T-helper 1 cell treated with Interleukin-12 subunit alpha and Interleukin-12 subunit beta and Interleukin-4 antibody, amounts not matched to agents 30 μg/mL and 1 μg/mL, for 36 hours (primary cell): Measurements from ENCODE around the gene TSC2.
"Not testable (repeated sequence)": the region's sequence is repeated elsewhere in the genome, so short reads cannot be mapped to it uniquely, and the experiment has no call there.

Experiments used
- H3K27ac Mint-ChIP-seq: one replicate; pipeline ENCODE4 v1.8.0; 2021; ENCODE audit warnings: mild to moderate bottlenecking, mixed read lengths
- H3K27me3 Mint-ChIP-seq: one replicate; pipeline ENCODE4 v1.8.0; 2021; ENCODE audit warnings: low read depth, mixed read lengths
- H3K36me3 Mint-ChIP-seq: one replicate; pipeline ENCODE4 v1.8.0; 2021; ENCODE audit warnings: low read depth, mixed read lengths
- H3K4me1 Mint-ChIP-seq: one replicate; pipeline ENCODE4 v1.8.0; 2021; ENCODE audit warnings: low read depth, mixed read lengths
- H3K4me3 Mint-ChIP-seq: one replicate; pipeline ENCODE4 v1.8.0; 2021; ENCODE audit warnings: mild to moderate bottlenecking, moderate library complexity, mixed read lengths
- H3K9me3 Mint-ChIP-seq: one replicate; pipeline ENCODE4 v1.8.0; 2021; ENCODE audit warnings: mixed read lengths

TSC2 gene

DNA sequence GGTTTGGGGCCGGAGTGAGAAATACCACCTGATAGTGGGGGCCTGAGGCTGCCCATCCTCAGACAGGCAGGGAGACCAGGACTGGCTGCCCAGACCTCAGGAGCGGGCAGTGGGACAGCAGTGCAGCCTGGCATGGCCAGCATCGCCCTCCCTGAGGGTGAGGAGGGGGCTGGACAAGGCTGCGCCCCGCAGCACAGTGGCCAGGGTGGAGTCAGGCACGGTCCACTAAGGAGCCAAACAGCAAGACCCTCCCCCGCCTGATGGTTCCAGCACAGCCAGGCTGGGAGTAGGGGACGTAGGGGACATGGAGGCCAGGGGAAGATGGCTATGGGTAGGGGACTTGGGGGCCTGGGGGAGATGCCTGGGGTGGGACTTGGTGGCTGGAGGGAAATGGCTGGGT is 41.5 kb upstream of the TSC2 start:
- Mint-ChIP-seq H3K36me3 (peaks cover 14% of the 10 kb centered on the region), H3K27me3 (no peaks in the 10 kb centered on the region), H3K4me1 (peaks cover 26% of the 10 kb centered on the region), H3K9me3 (no peaks in the 10 kb centered on the region), H3K4me3 (no peak overlapping the region), H3K27ac (no peak overlapping the region)

DNA sequence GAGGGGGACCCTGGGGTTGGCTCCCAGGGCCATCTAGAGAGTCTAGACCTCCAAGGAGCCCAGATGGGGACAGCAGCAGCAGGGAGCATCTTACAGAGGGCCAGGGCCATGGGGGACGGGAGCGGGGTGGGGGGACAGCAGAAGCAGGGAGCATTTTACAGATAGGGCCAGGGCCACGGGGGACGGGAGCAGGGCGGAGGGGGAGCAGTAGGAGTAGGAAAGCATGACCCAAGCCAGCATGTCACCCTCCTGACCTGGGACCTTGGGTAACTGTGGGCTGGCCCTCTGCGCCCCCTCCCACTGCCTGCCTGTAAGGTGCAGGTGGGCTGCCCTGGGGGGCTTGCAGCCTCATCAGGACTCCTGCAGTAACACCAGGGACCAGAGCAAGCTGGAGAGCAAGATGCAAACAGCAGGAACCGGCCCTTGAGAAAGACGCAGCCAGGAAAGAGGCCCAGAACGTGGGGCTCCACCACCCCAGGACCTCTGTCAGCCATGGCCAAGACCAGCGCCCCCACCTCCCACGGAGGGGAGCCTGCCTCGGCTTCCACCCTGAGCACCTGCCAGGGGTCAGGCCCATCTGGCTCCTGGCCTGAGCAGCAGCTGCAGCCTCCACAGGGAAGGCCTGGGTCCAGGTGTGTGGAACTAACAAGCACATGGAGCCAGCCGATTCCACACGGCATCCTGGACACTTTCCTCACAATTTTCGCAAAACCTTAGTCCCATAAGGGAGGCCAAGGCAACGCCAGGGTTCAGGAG is 40.5 kb upstream of the TSC2 start:
- H3K27me3 Mint-ChIP-seq, result no peaks in the 10 kb centered on the region
- H3K4me3 Mint-ChIP-seq, result peak overlapping the region; percentile 84
- H3K36me3 Mint-ChIP-seq, result peaks cover 14% of the 10 kb centered on the region
- H3K27ac Mint-ChIP-seq, result peak overlapping the region; percentile 83
- peaks cover 26% of the 10 kb centered on the region for H3K4me1 Mint-ChIP-seq
- H3K9me3 Mint-ChIP-seq, result no peaks in the 10 kb centered on the region

DNA sequence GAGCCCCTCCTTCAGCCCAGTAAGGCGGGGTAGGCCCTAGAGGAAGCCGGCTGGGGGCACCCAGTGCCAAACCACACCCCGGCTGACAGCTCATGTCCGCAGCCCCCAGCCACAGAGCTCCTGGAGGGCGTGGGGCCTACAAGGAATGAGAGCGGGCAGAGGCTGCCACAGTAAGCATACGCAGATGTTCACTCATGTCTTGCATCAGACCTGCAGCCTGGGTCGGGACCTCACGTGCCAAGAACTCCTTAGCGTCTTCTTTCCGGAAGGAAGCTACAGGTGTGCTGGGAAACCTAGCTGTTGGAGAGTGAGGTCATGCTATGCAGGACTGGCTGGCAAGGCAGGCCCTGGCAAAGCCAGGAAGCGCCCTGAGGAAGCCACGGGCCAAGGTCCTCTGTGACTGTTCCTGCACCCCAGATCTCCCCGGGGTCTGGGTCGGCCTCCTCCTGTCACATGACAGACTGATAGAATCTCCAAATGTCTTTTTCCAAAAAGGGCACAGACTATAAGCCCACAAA is 39.7 kb upstream of the TSC2 start:
- Mint-ChIP-seq H3K4me1 (peaks cover 26% of the 10 kb centered on the region), H3K27ac (peak overlapping the region; percentile 83), H3K4me3 (peak overlapping the region; percentile 84), H3K9me3 (no peaks in the 10 kb centered on the region), H3K36me3 (peaks cover 11% of the 10 kb centered on the region), H3K27me3 (no peaks in the 10 kb centered on the region)

DNA sequence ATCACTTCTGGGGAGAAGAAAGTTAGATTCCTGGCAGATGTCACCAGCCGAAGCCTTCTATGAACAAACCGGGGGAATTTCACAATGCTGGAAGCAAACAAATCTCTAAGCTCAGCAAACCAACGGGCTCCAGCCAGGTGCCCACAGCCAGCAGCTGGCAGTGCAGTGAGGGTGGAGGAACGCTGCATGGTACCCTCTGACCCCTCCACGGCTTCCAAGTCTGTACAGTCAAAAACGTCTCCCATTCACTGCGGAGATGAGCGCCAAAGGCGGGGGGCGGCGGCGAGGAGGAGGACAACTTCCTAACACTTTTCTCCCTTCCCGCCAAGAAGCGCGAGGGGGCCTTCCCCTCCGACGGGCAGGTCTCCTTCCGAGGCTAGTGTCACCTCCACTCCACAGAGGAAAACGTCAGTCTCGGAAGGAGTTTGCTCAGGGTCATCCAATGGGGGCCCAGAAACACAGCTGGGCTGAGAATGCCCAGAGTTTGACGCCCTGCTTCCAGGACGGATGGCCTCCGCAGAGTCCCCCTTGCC is 39.1 kb upstream of the TSC2 start:
- Mint-ChIP-seq H3K36me3 (peaks cover 11% of the 10 kb centered on the region), H3K27ac (peak overlapping the region; percentile 83), H3K27me3 (no peaks in the 10 kb centered on the region), H3K9me3 (no peaks in the 10 kb centered on the region), H3K4me3 (peak overlapping the region; percentile 84), H3K4me1 (peaks cover 26% of the 10 kb centered on the region)

DNA sequence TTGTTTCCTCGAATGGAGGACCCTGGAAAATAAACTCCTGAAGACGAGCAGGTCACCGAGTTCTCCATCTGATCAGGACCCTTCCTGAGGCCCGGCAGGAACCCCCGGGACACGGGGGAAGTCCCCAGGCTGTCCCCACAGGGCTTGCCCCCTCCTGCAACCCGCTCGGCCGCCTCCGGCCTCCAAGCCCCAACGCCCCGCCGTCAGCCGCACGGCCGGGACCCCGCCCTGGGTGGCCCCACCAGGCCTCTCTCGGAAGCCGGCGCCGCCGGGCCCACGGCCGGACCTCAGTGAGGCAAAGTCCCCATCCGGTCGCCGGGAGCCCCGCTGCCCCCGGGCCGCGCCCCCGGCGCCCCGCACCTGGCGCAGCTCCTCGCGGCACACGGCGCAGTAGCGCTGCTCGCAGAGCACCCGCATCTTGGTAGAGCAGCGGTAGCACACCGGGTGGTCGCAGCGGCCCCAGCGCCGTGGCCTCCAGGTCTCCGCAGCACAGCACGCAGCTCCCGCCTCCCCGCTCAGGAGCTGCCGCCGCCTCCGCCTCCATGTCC is 38.5 kb upstream of the TSC2 start:
- Mint-ChIP-seq H3K9me3 (no peaks in the 10 kb centered on the region), H3K27ac (peak overlapping the region; percentile 83)

DNA sequence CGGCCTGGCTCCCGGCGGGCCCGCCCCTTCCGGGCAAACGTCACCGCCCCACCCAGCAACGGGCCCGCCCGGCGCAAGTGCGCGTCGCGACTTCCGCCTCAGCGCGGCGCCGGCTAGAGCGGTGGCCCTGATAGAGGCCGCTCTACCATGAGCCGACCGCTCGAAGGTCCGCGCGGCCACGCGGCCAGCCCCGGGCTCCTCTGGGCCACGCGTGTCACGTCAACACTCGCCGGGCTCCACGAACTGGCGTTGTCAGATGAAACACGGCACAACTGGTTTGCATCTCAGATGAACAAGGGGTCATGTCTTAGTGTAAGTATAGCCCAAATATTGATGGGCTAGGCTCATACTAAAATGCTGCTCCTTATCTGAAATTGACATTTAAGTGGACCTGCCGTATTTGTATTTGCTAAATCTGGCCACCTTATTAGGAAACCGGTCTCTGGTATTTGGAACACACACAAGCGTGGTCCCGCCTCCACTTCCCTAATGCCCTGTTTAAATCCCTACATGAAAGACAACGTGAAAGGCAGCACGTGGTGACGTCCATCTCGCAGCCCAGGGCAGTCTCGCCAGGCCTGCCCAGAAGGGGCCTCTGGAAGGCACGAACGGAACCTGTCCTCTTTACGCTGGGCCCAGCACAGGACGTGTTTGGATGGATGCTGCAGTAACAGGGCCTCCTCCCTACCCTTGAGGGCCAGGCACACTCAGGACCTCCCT is 37.8 kb upstream of the TSC2 start, which contains the start of gene ZNF598:
Gene ZNF598 (minus strand): TSS at position 31 of the 720 bp plus-strand sequence.
- H3K4me3 Mint-ChIP-seq, result peak within 1 kb of the TSS; percentile 91
- H3K4me1 Mint-ChIP-seq, result peaks cover 26% of the 10 kb centered on the region
- H3K36me3 Mint-ChIP-seq, result peaks cover 11% of the 10 kb centered on the region
- no peaks in the 10 kb centered on the region for H3K27me3 Mint-ChIP-seq
- H3K27ac Mint-ChIP-seq, result peak within 1 kb of the TSS; percentile 95
- no peaks in the 10 kb centered on the region for H3K9me3 Mint-ChIP-seq

More for the DNA sequence above, 38.5 kb upstream of the TSC2 start:
- Mint-ChIP-seq H3K27me3 (no peaks in the 10 kb centered on the region), H3K36me3 (peaks cover 11% of the 10 kb centered on the region), H3K4me1 (peaks cover 26% of the 10 kb centered on the region), H3K4me3 (peak overlapping the region; percentile 84)

DNA sequence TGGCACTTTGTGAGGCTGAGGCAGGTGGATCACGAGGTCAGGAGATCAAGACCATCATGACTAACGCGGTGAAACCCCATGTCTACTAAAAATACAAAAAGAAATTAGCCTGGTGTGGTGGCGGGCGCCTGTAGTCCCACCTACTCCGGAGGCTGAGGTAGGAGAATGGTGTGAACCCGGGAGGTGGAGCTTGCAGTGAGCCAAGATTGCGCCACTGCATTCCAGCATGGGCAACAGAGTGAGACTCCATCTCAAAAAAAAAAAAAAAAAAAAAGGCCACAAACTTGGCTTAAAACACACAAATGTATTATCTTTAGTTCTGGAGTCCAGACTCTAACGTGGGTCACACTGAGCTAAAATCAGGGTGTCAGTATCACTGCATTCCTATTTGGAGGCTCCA is 36.1 kb upstream of the TSC2 start:
- peaks cover 22% of the 10 kb centered on the region for H3K4me1 Mint-ChIP-seq
- H3K9me3 Mint-ChIP-seq, H3K4me3 Mint-ChIP-seq, H3K27me3 Mint-ChIP-seq, H3K27ac Mint-ChIP-seq: not testable (repeated sequence)
- H3K36me3 Mint-ChIP-seq, result peaks cover 11% of the 10 kb centered on the region

DNA sequence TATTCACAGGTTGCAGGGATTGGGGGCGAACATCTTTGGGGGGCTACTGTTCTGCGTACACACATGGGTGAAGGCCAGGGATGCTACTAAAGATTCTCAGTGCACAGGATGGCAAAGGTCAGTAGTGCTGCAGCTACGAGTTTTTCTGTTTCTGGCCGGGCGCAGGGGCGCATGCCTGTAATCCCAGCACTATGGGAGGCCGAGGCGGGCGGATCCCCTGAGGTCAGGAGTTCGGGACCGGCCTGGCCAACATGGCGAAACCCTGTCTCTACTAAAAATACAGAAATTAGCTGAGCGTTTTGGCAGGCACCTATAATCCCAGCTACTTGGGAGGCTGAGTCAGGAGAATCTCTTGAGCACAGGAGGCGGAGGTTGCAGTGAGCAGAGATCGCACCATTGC is 34.3 kb upstream of the TSC2 start:
- Mint-ChIP-seq H3K9me3 (no peaks in the 10 kb centered on the region), H3K4me1 (peaks cover 8% of the 10 kb centered on the region), H3K27ac (no peak overlapping the region), H3K4me3 (no peak overlapping the region), H3K36me3 (peaks cover 5% of the 10 kb centered on the region), H3K27me3 (peaks cover 5% of the 10 kb centered on the region)

DNA sequence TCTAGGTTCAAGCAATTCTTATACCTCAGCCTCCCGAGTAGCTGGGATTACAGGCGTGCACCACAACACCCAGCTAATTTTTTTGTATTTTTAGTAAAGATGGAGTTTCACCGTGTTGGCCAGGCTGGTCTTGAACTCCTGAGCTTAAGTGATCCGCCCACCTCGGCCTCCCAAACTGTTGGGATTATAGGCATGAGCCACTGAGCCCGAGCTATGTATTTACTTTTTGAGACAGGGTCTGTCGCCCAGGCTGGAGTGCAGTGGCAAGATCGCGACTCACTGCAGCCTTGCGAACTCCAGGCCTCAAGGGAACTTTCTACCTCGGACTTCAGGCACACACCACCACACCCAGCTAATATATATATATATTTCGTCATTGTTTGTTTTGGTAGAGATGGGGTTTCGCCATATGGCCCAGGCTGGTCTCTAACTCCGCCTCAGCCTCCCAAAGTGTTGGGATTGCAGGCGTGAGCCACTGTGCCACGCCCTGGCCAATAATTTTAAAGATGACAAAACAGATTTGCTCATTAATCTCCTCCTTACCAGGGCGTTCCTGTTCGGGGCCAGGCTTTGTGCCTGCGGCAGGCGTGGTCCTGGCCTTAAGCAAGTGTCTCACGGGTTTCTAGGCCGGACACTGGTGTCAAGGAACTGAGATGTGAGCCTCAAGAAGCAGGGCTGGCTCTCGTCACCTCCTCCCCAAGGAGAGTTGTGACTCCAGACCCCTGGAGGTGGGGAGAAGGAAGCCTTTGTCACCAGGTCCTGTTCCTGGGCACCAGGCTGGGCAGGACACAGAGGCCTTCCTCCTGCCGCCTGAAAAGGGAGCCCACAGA is 32.5 kb upstream of the TSC2 start:
- no peaks in the 10 kb centered on the region for H3K36me3 Mint-ChIP-seq
- no peak overlapping the region for H3K27ac Mint-ChIP-seq
- no peaks in the 10 kb centered on the region for H3K9me3 Mint-ChIP-seq
- no peak overlapping the region for H3K4me3 Mint-ChIP-seq
- H3K27me3 Mint-ChIP-seq, result peaks cover 12% of the 10 kb centered on the region
- peaks cover under 1% of the 10 kb centered on the region for H3K4me1 Mint-ChIP-seq

DNA sequence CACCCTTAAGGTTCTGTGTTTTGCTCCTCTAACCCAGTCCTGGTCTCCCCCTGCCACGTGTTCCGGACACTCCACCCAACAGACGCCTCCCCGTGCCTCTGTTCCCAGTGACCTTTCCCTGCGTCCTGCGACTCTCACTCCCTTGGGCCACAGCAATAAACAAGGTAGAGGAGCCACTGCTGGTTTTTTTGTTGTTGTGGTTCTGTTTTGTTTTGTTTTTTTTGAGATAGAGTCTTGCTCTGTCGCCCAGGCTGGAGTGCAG is 31.9 kb upstream of the TSC2 start:
- H3K27me3 Mint-ChIP-seq, result peaks cover 18% of the 10 kb centered on the region
- no peaks in the 10 kb centered on the region for H3K36me3 Mint-ChIP-seq
- no peaks in the 10 kb centered on the region for H3K9me3 Mint-ChIP-seq
- no peak overlapping the region for H3K27ac Mint-ChIP-seq
- H3K4me3 Mint-ChIP-seq, result no peak overlapping the region
- H3K4me1 Mint-ChIP-seq, result no peaks in the 10 kb centered on the region

DNA sequence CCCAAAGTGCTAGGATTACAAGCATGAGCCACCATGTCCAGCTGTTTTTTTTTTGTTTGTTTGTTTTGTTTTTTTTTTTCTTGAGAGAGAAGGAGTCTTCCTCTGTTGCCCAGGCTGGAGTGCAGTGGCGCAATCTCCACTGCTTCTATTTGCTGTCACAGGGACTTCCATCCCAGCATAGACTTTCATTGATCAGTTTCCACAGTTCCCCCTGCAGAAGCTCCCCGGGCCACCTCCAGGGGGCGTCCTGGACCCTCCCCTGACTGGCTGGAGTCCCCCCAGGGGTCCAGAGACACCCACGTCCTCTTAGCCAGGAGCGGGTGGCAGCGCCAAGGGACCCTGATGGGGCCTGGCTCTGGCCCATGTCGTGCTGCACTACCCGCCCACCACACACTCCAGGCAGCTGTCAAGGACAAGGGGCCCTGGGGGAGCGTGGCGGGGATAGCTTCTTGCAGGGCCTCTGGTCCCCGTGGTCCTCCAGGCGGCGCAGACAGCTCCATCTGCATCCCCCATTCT is 31.3 kb upstream of the TSC2 start:
- H3K27ac Mint-ChIP-seq, result no peak overlapping the region
- no peaks in the 10 kb centered on the region for H3K9me3 Mint-ChIP-seq
- no peaks in the 10 kb centered on the region for H3K36me3 Mint-ChIP-seq
- H3K4me1 Mint-ChIP-seq, result no peaks in the 10 kb centered on the region
- H3K27me3 Mint-ChIP-seq, result peaks cover 23% of the 10 kb centered on the region
- H3K4me3 Mint-ChIP-seq, result no peak overlapping the region

DNA sequence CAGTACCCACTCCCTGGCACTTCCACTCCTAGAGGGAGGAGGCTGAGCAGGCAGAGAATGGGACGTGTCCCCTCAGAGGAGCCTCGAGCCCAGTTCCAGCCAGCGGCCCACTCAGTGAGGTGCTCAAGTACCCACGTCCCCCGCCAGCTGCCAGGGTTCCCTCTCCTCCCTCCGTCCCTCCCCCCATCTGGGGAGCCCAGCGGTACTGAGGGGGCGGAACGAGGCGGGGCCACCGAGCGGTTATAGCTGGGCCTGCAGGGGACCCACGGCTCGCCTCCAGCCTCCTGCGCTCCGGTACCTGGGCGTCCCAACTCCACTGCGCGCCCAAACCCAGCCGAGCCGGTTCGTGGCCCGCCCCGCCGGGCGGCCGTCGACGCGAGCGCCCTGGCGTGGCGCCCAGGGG is 28.3 kb upstream of the TSC2 start, which contains the start of gene NPW:
Gene NPW (plus strand): TSS at position 268 of the 403 bp plus-strand sequence.
- Mint-ChIP-seq H3K36me3 (no peaks in the 10 kb centered on the region), H3K9me3 (no peaks in the 10 kb centered on the region), H3K27ac (no peak within 1 kb of the TSS), H3K4me3 (no peak within 1 kb of the TSS), H3K4me1 (no peaks in the 10 kb centered on the region), H3K27me3 (peaks cover 34% of the 10 kb centered on the region)

DNA sequence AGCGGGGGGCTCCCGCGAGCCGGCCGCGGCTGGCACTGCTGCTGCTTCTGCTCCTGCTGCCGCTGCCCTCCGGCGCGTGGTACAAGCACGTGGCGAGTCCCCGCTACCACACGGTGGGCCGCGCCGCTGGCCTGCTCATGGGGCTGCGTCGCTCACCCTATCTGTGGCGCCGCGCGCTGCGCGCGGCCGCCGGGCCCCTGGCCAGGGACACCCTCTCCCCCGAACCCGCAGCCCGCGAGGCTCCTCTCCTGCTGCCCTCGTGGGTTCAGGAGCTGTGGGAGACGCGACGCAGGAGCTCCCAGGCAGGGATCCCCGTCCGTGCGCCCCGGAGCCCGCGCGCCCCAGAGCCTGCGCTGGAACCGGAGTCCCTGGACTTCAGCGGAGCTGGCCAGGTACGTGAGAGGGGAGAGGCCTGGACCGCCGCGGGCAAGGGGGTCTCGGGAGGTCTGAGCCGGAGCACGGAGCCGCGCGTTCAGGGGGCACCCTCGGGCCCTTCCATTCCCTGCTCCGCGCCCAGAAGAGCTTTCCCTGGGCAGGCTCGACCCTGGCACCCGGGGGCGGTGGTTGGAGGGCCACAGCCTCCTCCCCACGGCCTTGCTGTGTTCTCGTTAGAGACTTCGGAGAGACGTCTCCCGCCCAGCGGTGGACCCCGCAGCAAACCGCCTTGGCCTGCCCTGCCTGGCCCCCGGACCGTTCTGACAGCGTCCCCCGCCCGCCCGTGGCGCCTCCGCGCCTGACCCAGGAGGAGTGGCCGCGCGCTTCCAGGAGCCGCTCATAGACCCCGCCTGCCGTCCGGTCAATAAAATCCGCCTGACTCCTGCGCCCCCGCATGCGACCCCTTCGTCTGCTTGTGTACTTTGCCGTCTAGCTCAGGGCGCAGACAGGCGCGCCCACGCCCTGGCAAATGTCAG is 27.6 kb upstream of the TSC2 start:
- Mint-ChIP-seq H3K9me3 (no peaks in the 10 kb centered on the region), H3K4me3 (no peak overlapping the region), H3K27ac (no peak overlapping the region), H3K27me3 (peaks cover 34% of the 10 kb centered on the region), H3K4me1 (no peaks in the 10 kb centered on the region), H3K36me3 (no peaks in the 10 kb centered on the region)
